SW 1271 (cell line): ENCODE results near the gene EFCC1.
"Not testable (repeated sequence)": the region's sequence is repeated elsewhere in the genome, so short reads cannot be mapped to it uniquely, and the experiment has no call there.

ENCODE experiments used
- DNase-seq, 2 experiments: peaks; one replicate each; lab custom pipeline; 2025; lab: John Stamatoyannopoulos, UW

The EFCC1 gene

GRCh38 chr3:129054605-129055104 is 53.6 kb downstream of the EFCC1 start:
- no peak for DNase-seq

- DNase-seq, result no peak
These were observed 55.5 kb downstream of the EFCC1 start for GRCh38 chr3:129056451-129057173.

DNA sequence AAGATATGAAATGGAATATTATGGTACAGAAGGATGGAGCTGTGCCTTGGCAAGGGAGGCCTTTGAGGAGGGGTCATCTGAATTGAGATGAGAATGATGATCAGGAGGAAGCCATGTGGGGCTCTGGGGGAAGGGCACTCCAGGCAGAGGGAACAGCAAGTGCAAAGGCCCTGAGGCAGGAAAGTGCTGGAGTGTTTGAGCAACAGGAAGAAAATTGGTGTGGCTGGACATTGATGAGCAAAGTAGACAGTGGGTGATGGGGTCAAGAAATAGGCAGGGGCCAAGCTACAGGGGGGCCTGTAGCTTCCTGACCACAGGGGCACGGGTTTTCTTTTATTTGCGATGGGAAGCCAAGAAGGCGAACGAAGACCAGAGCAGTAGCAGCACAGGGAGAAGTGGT is 56.1 kb downstream of the EFCC1 start:
- DNase-seq, result no peak

DNA sequence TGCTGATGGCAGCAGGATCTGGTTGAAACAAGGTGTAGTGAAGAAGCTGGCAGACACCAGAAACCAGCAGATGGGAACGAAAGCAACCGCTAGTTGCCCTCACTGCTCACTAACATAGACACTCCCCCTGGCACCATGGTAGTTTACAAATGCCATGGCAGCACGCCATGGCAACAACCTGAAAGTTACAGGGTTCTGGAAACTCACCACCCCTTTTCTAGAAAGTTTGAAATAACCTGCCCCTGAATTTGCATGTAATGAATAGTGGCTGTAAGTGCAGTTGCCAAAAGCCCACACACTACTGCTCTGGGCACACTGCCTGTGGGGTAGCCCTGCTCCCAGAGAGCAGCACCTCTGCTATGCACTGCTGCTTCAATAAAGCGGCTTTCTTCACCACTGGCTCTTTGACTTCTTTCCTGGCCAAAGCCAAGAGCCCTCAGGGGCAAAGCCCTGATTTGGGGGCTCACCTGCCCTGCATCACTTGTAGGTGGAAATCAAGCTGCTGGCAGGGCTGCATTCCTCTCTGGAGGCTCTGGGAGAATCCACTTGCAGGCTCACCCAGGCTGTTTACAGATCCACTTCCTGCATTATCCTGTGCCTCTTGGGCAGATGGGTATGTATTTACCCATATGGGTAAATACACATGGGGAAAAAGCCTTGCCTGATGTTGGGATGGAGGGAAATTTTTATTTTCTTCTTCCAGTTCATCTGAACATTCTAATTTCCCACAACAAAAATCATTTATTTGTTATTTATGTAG is 57.5 kb downstream of the EFCC1 start:
- DNase-seq, result no peak

- DNase-seq, result no peak
These were observed 58.3 kb downstream of the EFCC1 start for GRCh38 chr3:129059311-129059958.

DNA sequence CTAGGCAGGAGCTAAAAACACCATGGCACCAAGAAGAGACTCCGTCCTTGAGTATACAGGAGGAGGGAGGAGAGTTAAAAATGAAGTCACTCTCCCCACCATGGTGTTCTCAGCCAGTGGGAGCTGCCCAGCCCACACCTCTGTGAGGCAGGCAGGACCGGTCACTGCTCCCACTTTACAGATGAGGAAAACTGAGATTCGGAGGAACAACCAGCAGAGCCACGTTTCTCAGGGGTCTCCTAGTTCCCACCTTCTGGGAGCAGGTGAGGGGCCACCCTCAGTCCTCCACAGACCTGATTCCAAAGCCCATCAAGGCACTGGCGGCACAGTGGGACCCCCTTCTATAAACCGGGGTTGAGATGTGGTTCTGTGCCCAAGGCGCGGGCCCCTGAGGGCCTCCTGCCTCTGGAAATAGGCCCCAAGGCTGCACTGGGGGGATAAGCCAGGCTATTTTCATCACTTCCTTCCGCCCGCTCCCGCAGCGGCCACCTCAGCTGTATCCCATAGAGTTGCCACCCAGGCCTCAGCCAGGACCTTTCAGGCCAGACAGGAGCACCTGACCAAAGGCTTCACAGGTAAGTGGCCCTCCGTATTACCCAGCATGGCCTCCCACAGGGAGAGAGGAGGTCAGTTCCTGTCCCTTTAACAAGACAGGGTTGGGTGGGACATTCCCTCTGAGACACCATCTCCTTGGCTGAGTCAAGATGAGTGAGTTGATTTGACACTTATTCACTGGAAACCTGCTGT is 59.3 kb downstream of the EFCC1 start, which contains the start of gene GP9:
TSS of gene GP9 (plus strand) at position 504 of the 747 bp plus-strand sequence. CDS start 961 bp downstream, outside the sequence.
- DNase-seq, result no peak

GRCh38 chr3:129061023-129061887 is 60.2 kb downstream of the EFCC1 start:
- no peak for DNase-seq

- DNase-seq, result no peak
These were observed 61.1 kb downstream of the EFCC1 start for GRCh38 chr3:129061888-129062834.

GRCh38 chr3:129063091-129063640 is 62.1 kb downstream of the EFCC1 start:
- no peak for DNase-seq

GRCh38 chr3:129063841-129064482 is 62.9 kb downstream of the EFCC1 start:
- DNase-seq, result no peak

DNA sequence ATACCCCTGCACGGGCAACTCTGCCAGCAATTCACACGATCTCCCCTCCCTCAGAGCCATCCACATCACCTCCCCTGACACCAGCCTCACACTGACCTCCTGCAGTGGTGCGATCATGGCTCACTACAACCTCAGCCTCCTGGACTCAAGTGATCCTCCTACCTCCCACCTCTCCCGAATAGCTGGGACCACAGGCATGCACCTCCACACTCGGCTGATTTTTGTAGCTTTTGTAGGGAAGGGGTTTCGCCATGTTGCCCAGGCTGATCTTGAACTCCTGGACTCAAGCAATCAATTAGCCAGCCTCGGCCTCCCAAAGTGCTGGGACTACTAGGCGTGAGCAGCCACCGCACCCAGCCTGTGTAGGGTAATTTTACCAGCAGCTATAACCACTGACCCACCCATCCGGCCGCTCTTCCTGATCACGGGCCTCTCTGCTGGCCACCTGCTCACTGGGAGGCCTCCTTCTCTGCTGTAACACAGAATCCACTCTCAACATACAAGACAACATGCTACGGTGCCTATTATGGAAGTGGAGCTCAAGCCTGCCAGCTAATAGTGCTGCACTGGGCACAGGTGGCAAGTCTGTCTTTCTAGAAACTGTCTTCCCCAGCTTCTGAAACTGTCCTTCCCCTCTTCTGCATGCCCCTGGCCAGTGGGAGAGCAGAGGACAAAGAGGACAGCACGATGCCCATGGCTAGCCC is 64.1 kb downstream of the EFCC1 start:
- DNase-seq, result no peak

- no peak for DNase-seq
These were observed 64.6 kb downstream of the EFCC1 start for GRCh38 chr3:129065720-129066073.

DNA sequence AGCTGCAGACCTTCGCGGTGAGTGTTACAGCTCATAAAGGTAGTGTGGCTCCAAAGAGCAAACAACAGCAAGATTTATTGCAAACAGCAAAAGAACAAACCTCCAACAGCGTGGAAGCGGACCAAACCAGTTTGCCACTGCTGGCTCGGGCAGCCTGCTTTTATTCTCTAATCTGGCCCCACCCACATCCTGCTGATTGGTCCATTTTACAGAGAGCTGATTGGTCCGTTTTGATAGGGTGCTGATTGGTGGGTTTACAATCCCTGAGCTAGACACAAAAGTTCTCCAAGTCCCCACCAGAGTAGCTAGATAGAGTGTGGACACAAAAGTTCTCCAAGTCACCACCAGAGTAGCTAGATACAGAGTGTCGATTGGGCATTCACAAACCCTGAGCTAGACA is 66.6 kb downstream of the EFCC1 start:
- DNase-seq, result not testable (repeated sequence)

DNA sequence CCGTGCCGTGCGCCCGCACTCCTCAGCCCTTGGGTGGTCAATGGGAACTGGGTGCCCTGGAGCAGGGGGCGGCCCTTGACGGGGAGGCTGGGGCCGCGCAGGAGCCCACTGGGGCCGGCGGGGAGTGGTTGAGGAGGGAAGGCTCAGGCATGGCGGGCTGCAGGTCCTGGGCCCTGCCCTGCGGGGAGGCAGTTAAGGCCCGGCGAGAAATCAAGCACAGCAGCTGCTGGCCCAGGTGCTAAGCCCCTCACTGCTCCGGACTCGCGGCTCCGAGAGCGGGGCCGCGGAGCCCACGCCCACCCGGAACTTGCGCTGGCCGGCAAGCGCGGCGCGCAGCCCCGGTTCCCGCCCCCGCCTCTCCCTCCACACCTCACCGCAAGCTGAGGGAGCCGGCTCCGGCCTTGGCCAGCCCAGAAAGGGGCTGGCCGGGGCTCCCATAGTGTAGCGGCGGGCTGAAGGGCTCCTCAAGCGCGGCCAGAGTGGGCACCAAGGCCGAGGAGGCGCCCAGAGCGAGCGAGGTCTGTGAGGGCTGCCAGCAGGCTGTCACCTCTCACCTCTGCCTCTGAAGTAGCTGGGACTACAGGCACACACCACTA is 67.3 kb downstream of the EFCC1 start:
- no peak for DNase-seq

DNA sequence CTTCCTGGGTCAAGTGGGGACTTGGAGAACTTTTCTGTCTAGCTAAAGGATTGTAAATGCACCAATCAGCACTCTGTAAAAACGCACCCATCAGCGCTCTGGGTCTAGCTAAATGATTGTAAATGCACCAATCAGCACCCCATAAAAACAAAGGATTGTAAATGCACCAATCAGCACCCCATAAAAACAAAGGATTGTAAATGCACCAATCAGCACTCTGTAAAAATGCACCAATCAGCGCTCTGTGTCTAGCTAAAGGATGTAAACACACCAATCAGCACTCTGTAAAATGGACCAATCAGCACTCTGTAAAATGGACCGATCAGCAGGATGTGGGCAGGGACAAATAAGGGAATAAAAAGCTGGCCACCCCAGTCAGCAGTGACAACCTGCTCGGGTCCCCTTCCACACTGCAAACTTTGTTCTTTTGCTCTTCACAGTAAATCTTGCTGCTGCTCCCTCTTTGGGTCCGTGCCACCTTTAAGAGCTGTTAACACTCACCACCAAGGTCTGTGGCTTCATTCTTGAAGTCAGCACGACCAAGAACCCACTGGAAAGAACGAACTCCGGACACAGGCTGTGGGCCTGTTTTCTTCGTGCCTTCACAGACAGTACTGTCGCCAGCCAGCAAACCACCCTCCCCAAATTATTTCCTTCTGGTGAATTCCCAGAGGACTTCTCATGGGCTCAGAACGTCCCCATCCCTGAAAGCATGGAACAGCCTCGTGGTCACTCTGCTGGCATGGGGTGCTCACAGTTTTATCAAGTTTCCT is 68.4 kb downstream of the EFCC1 start:
- not testable (repeated sequence) for DNase-seq

DNA sequence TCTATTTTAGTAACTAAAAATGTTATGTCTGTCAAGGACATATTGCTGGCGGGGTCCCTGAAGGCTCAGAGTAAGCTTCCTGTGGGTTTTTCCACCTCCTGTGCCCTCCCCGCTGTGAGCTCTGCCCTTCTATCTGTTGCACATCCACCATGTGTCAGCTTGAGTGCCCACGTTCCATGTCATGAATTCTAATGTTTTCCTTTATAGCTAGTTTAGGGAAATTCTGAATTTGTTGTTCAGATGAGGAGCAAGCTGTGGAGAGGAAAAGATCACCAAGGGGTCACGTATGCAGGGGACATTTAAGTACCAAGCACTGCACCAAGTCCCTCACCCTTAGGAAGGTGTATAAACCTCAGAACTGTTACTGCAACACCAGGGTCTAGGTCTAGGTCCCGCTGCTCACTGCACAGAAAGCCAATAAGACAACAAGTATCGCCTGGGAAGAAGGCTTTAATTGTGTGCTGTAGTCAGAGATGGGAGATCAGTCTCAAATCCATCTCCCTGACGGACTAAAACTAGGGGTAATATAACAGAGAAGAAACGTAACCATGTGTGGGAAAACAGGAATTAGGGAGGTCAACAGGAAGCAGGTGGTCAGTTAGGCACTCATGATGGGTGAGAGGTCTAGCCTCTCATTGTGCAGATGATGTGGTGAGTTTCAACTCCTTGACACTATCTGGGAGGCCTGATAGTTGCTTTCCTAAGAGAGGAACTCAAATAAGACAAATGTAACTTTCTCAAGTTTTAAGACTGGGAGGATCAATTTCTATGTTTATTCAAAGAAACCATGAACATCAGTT is 69.2 kb downstream of the EFCC1 start:
- no peak for DNase-seq
